GM12801 (cell line): ENCODE measurements around the gene GPC4.

Experiments used
- CTCF ChIP-seq: IDR thresholded peaks from one replicate; pipeline ENCODE4 v1.5.1; 2011; ENCODE audit warnings: control low read depth; ENCODE audit not compliant: insufficient read length; ENCODE audit errors: extremely low read depth

The GPC4 gene

GRCh38 chrX:133440797-133441163, 25.5 kb upstream of the GPC4 start:
- TF ChIP-seq CTCF: no peak

- no peak for TF ChIP-seq CTCF
These were observed 24.9 kb upstream of the GPC4 start for GRCh38 chrX:133440081-133440796.

- TF ChIP-seq CTCF: no peak
These were observed 22.5 kb upstream of the GPC4 start for GRCh38 chrX:133437766-133438165.

- TF ChIP-seq CTCF: no peak
These were observed 22.1 kb upstream of the GPC4 start for GRCh38 chrX:133437356-133437755.

- no peak for TF ChIP-seq CTCF
These were observed 20.3 kb upstream of the GPC4 start for GRCh38 chrX:133435544-133436124.

- no peak for TF ChIP-seq CTCF
These were observed 19.0 kb upstream of the GPC4 start for GRCh38 chrX:133434197-133434820.

DNA sequence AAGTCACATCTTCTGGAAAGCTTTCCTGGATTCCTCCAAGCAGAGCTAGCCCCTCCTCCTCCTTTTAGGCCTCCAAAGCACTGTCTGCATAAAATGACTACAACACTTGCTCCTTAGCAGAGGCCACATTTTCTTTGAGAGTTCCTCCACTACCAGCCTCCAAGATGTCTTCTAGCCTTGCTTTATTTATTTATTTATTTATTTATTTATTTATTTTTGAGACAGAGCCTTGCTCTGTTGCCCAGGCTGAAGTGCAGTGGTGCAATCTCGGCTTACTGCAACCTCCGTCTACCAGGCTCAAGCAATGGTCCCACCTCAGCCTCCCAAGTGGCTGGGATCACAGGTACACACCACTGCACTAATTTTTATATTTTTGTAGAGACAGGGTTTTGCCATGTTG, 4.6 kb upstream of the GPC4 start:
- no peak for TF ChIP-seq CTCF
